ENCODE data around the gene SCGB3A1. TPM values are rescaled to one million over a fixed set of nuclear protein-coding genes. Genes with fewer than 3 reads are reported as not detected.
A peak's percentile ranks its signal among the peaks of the same experiment; 100 is the strongest.

The SCGB3A1 gene
- polyA plus RNA-seq, 1 donor from 2014 or later = not detected

GRCh38 chr5:180618829-180619562 lies 27.7 kb upstream of the SCGB3A1 start:
- Mint-ChIP-seq H3K36me3 (no peaks in the 10 kb centered on the region), H3K4me1 (no peaks in the 10 kb centered on the region), H3K27ac (peak overlapping the region in 1 of 3 donors; percentile 69), H3K27me3 (peaks cover 5% of the 10 kb centered on the region), H3K9me3 (no peaks in the 10 kb centered on the region), H3K4me3 (no peak overlapping the region)

DNA sequence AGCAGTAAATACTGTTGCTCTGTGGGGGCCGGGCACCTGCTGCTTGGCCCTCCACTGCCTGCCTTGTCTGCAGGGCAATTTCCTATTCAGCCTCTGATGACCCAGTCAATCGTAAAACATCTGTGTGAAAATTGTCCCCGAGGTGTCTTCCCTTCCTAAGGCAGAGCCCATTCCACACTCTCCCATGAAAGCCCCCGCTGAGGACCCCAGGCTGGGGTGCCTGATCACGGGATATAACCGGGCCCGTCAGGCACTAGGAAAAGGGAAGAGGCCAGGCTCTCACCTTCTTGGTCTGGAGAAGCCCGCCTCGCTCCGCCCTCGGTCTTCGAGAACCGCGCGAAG lies 27.2 kb upstream of the SCGB3A1 start:
- Mint-ChIP-seq H3K27ac (peak overlapping the region in 1 of 3 donors; percentile 69), H3K9me3 (no peaks in the 10 kb centered on the region), H3K4me3 (no peak overlapping the region), H3K36me3 (no peaks in the 10 kb centered on the region), H3K4me1 (no peaks in the 10 kb centered on the region), H3K27me3 (peaks cover 5% of the 10 kb centered on the region)

DNA sequence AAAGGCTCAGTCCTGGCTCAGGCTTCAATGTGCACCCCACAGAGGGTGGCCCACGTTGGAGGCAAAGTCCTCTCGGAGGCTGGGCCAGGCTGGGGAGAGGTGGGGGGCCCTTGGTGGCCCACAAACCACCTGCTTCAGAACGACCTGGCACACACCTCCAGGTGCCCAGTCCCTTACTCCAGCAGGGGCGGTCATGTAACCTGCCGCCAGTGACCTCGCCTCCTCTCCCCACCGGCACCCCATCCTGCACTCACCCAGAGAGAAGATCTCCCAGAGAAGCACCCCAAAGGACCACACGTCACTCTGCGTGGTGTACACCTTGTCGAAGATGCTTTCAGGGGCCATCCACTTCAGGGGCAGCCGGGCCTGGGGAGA lies 22.5 kb upstream of the SCGB3A1 start:
- Mint-ChIP-seq H3K27me3 (peaks cover 5% of the 10 kb centered on the region), H3K36me3 (no peaks in the 10 kb centered on the region), H3K9me3 (no peaks in the 10 kb centered on the region), H3K4me3 (no peak overlapping the region), H3K4me1 (no peaks in the 10 kb centered on the region), H3K27ac (no peak overlapping the region)

- H3K9me3 Mint-ChIP-seq = no peaks in the 10 kb centered on the region
- no peak overlapping the region for H3K4me3 Mint-ChIP-seq
- H3K4me1 Mint-ChIP-seq = peaks cover 0 to under 1% (median 0%) of the 10 kb centered on the region in 3 donors
- H3K27ac Mint-ChIP-seq = no peak overlapping the region
- H3K27me3 Mint-ChIP-seq = peaks cover 3% of the 10 kb centered on the region
- H3K36me3 Mint-ChIP-seq = no peaks in the 10 kb centered on the region
These were observed 22.0 kb upstream of the SCGB3A1 start for GRCh38 chr5:180613188-180613813.

- H3K4me1 Mint-ChIP-seq = peaks cover 0 to 3% (median 0%) of the 10 kb centered on the region in 3 donors
These were observed 21.4 kb upstream of the SCGB3A1 start for GRCh38 chr5:180612683-180613082.

GRCh38 chr5:180611140-180611850 lies 20.0 kb upstream of the SCGB3A1 start:
- no peaks in the 10 kb centered on the region for H3K9me3 Mint-ChIP-seq
- no peak overlapping the region for H3K27ac Mint-ChIP-seq
- H3K27me3 Mint-ChIP-seq = peaks cover 2% of the 10 kb centered on the region
- no peaks in the 10 kb centered on the region for H3K36me3 Mint-ChIP-seq
- no peak overlapping the region for H3K4me3 Mint-ChIP-seq
- H3K4me1 Mint-ChIP-seq = peaks cover 0 to 3% (median 0%) of the 10 kb centered on the region in 3 donors

More at GRCh38 chr5:180612683-180613082, 21.4 kb upstream of the SCGB3A1 start:
- no peaks in the 10 kb centered on the region for H3K36me3 Mint-ChIP-seq
- peaks cover 2% of the 10 kb centered on the region for H3K27me3 Mint-ChIP-seq
- H3K27ac Mint-ChIP-seq = no peak overlapping the region
- no peaks in the 10 kb centered on the region for H3K9me3 Mint-ChIP-seq
- H3K4me3 Mint-ChIP-seq = no peak overlapping the region

GRCh38 chr5:180609817-180610550 lies 18.7 kb upstream of the SCGB3A1 start:
- Mint-ChIP-seq H3K4me3 (no peak overlapping the region), H3K27me3 (peaks cover 2% of the 10 kb centered on the region), H3K36me3 (no peaks in the 10 kb centered on the region), H3K4me1 (peaks cover 0 to 6% (median 0%) of the 10 kb centered on the region in 3 donors), H3K9me3 (no peaks in the 10 kb centered on the region), H3K27ac (no peak overlapping the region)

DNA sequence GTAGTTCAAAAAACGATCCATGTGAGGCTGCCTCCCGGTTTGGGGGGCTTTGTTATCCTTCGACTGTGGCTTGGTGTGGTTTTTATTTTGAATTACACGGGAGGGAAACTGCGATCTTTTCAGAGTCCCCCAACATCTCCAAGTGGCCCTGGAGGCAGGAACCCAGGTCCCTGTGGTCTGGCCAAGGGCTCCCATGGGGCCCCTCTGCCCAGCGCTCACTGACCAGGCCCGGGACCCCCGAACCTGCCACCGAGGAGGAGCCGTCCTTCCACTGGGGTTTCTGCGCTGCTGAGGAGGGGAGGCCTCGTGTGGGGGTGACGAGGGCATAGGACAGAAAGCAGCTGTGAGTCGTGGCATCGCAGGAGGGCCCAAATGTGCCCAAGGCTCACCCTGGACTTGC lies 18.1 kb upstream of the SCGB3A1 start:
- Mint-ChIP-seq H3K4me1 (peaks cover 0 to 6% (median 0%) of the 10 kb centered on the region in 3 donors), H3K27me3 (peaks cover 2% of the 10 kb centered on the region), H3K36me3 (no peaks in the 10 kb centered on the region), H3K27ac (no peak overlapping the region), H3K9me3 (no peaks in the 10 kb centered on the region), H3K4me3 (no peak overlapping the region)

- Mint-ChIP-seq H3K27ac (peak overlapping the region in 1 of 3 donors; percentile 43), H3K27me3 (peaks cover 2% of the 10 kb centered on the region), H3K9me3 (no peaks in the 10 kb centered on the region), H3K4me3 (no peak overlapping the region), H3K4me1 (peaks cover 0 to 6% (median 0%) of the 10 kb centered on the region in 3 donors), H3K36me3 (no peaks in the 10 kb centered on the region)
These were observed 17.4 kb upstream of the SCGB3A1 start for GRCh38 chr5:180608572-180609310.

- Mint-ChIP-seq H3K27ac (peak overlapping the region in 1 of 3 donors; percentile 43), H3K36me3 (no peaks in the 10 kb centered on the region), H3K4me1 (peaks cover 0 to 6% (median 0%) of the 10 kb centered on the region in 3 donors), H3K4me3 (no peak overlapping the region), H3K27me3 (peaks cover 2% of the 10 kb centered on the region), H3K9me3 (no peaks in the 10 kb centered on the region)
These were observed 16.7 kb upstream of the SCGB3A1 start for GRCh38 chr5:180607861-180608571.

- H3K4me3 Mint-ChIP-seq = peak overlapping the region in 1 of 4 donors; percentile 3
- no peaks in the 10 kb centered on the region for H3K36me3 Mint-ChIP-seq
These were observed 15.0 kb upstream of the SCGB3A1 start for GRCh38 chr5:180606215-180606785.

DNA sequence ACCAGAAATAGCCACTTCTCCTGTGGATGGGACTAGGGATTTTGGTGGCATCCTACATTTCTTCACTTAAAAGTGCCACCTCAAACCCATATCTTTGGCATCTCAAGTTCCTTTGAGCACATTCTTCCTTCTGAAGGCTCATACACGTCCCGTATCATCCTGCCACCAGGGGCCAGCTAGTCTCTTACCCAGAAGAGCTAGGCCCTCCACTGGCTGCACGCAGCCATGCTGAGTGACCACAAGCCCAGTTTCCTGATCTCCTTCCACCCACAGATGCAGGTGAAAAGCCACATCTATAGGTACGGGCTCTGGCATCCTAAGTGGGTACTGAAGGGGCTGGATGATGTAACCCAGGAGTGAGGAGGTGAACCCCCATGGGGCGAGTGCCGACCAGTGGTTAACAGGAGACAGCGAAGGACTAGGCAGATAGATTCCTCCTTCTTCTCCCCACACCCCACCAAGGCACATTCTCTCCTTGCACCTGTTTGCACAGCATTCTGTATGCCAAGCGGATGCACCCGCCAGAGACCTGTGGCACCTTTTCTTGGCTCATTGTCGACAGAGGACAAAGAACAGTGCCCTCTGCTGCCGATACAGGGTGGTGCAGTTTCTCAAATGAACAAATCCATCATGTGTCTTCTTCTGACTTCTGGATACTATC lies 14.4 kb upstream of the SCGB3A1 start:
- H3K27me3 Mint-ChIP-seq = no peaks in the 10 kb centered on the region
- peaks cover 0 to 1% (median 0%) of the 10 kb centered on the region in 3 donors for H3K9me3 Mint-ChIP-seq
- H3K36me3 Mint-ChIP-seq = no peaks in the 10 kb centered on the region
- H3K27ac Mint-ChIP-seq = no peak overlapping the region
- H3K4me3 Mint-ChIP-seq = no peak overlapping the region
- peaks cover 0 to 6% (median 0%) of the 10 kb centered on the region in 3 donors for H3K4me1 Mint-ChIP-seq

More at GRCh38 chr5:180606215-180606785, 15.0 kb upstream of the SCGB3A1 start:
- peaks cover 0 to 1% (median 0%) of the 10 kb centered on the region in 3 donors for H3K9me3 Mint-ChIP-seq
- no peak overlapping the region for H3K27ac Mint-ChIP-seq
- H3K27me3 Mint-ChIP-seq = no peaks in the 10 kb centered on the region
- H3K4me1 Mint-ChIP-seq = peaks cover 0 to 6% (median 0%) of the 10 kb centered on the region in 3 donors

DNA sequence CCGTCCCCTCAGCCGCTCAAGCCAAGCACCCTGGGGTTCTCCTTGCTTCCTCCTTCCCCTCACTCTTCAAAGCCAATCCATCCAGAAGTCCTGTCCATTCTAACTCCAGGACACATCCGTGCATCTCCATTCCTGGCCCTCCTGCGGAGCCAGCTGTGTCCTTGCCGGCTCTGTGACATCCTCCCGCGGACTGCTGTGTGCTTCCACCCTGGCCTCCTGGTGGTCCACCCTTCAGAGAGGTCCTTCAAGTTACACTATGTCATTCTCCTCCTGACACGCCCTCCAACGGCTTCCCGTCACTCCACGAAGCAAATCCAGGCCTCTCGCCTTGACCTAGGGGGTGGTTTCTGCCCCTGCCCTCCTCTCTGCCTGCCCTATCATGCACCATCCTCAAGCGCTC lies 13.0 kb upstream of the SCGB3A1 start:
- H3K9me3 Mint-ChIP-seq = peaks cover 0 to 1% (median 0%) of the 10 kb centered on the region in 3 donors
- H3K27ac Mint-ChIP-seq = no peak overlapping the region
- H3K27me3 Mint-ChIP-seq = peaks cover 3% of the 10 kb centered on the region
- H3K4me3 Mint-ChIP-seq = no peak overlapping the region
- no peaks in the 10 kb centered on the region for H3K36me3 Mint-ChIP-seq
- peaks cover 0 to 6% (median 0%) of the 10 kb centered on the region in 3 donors for H3K4me1 Mint-ChIP-seq

Measured in IgD-negative memory B cell (primary cell).